Activated CD8-positive, alpha-beta memory T cell treated with anti-CD3 and anti-CD28 coated beads, Interleukin-2, amount 50 U/mL, for 24 hours (primary cell): ENCODE data around the gene CCSER2.

ENCODE experiments used
- DNase-seq: peaks from one replicate; pipeline ENCODE4 v3.0.0-alpha.2; 2020; ENCODE audit errors: extremely low read depth

Gene CCSER2

GRCh38 chr10:84545651-84546050 is 217.3 kb downstream of the CCSER2 start:
- DNase-seq: no peak

DNA sequence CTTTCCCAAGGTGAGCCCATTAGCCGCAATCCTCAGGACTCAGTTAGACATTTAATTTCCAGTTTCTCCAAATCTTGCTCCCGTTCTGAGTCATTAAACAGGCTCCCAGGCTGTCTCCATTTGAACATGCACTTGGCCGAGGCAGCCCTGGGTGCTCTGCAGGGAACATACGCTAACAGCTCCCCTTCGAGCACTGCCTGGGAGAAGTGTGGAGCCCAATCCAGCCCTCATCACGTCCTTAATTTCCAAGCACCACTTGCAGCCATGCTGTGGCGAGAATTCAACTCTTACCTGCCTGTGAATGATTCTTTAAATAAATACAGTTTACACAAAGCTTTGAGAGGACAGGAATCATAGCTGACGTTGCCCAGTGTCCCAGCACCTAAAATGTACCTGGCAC is 218.2 kb downstream of the CCSER2 start:
- DNase-seq: no peak

GRCh38 chr10:84547616-84548015 is 219.2 kb downstream of the CCSER2 start:
- no peak for DNase-seq

DNA sequence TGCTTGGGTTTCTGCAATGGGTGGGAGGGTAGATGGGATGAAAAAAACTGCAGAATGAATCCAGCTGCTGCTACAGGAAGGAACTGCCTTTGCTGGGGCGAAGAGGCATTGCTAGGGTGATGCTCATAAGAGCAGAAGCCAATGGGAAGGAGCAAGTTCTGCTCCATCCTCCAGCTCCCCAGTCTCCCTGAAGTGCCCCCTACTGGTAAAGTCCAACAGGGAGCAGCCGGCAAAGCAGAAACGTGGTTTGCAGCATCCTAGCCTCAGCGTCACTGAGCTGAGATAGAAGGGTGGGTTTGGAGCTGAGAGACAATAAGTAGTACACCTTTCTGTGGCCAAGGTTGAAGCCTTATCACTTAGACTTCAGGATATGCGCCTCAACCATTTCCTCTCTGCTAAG is 220.5 kb downstream of the CCSER2 start:
- DNase-seq: no peak

GRCh38 chr10:84549368-84550165 is 221.2 kb downstream of the CCSER2 start:
- no peak for DNase-seq

DNA sequence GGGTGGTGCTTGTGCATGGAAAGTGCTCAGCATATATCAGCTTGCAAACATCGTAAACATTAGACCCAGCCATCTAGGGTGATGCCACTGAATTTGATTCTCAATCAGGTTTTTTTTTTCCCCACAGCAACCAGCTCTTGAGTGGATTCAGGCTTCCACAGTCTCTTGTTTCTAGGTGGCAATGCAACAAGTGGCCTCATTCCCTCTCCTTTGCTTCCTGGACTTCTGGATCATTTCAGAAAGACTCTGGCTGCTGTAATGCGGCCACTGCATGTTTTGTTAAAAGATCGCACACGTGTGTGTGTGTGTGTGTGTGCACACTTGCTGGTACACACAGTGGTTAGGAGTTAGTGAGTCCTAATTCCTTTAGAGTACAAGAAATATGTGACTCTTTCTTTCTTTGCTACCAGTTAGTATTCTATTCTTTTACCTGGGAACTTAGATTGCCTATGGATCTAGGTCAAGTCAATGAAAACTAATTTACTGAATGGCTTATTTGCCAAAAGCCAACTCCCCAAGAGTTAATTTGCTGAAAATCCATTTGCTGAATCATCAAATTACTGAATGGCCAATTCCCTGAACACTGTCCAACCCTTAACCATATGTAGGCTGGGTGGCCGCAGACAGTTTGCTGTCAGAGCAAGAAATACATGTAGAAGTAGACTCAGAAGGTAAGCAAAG is 222.5 kb downstream of the CCSER2 start:
- no peak for DNase-seq

DNA sequence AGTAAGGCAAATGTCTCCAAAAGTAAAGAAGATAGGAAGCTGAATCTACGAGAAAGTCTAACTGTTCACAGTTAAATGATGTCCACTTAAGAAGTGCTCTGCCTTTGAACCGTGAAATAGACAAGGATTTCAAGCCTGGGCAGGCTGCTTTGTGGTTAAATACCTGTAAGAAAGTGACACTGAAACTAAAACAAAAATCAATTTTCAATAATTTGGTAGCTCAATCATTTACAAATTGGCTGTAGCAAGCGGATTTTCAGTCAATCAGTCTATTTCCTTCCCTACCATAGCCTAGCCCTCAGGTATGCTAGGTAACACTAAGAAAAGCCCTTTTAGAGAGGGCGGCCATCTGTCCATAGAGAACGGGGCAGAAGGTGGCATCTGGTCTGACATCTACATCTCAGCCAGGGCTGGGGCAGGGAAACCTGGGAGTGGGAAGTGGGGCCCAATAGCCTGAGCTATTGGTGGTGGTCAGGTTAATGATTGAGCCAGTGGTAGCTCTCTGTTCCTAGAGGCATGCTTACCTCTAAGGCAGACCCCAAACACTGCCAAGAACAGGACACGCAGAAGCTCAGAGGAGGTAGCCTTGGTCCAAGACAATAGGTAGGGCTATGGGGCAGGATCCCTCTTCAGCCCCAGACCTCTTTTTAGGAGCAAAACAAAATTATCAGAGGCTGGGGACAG is 223.2 kb downstream of the CCSER2 start:
- no peak for DNase-seq

DNA sequence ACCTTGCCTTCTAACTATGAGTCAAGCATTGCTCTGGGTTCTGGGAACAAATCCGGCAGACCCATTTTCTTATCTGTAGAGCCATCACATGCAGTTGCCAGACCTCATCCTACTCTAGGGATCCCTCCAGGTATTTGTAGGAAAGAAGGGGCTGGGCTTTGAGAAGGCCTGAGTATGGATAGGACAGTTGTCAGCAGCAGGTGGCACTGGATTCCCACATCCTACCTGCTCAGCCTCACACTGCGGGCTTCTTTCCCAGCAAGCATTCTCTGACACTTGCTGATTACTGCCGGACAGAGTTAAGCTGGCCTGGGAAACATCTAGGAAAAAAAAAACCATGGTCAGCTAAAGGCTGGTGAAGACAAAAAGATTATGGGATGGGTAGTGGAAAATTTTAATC is 224.1 kb downstream of the CCSER2 start:
- no peak for DNase-seq

GRCh38 chr10:84562592-84562991 is 234.2 kb downstream of the CCSER2 start:
- no peak for DNase-seq

- DNase-seq: no peak
Measured at GRCh38 chr10:84563355-84563754, 235.0 kb downstream of the CCSER2 start.

DNA sequence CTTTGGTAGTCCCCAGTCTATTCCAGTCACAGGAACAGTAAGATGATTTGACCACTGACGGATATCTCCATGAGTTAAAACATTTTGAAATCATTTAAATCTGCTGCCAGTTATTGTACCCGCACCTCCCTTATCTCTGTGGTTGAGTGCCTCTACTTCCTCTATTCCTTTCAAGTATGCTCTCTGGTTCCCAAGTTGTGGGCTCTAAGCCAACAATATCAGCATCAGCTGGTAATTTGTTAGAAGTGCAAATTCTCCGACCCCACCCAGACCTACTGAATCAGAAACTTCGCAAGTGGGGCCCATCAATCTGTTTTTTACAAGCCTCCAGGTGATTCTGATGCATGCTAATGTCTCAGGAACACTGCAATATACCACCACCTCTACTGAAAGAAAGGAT is 235.5 kb downstream of the CCSER2 start:
- no peak for DNase-seq

GRCh38 chr10:84565881-84566582 is 237.6 kb downstream of the CCSER2 start:
- DNase-seq: no peak

DNA sequence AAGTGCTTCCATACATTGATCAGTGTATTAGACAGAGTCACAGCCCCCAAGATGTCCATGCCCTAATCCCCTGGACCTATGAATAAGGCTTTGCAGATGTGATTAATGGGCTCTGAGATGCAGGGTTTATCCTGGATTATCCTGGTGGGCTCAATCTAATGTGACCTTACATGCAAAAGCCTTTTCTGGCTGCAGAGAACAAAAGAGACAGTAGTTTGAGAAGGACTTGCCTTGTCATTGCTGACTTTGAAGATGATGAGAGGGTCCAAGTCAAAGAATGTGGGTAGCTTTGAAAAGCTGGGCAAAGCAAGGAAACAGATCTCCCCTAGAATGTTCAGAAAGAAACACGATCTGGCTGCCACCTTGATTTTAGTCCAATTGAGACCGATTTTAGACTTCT is 238.7 kb downstream of the CCSER2 start:
- DNase-seq: no peak
